ENCODE data around the gene FAM13B.

DNA sequence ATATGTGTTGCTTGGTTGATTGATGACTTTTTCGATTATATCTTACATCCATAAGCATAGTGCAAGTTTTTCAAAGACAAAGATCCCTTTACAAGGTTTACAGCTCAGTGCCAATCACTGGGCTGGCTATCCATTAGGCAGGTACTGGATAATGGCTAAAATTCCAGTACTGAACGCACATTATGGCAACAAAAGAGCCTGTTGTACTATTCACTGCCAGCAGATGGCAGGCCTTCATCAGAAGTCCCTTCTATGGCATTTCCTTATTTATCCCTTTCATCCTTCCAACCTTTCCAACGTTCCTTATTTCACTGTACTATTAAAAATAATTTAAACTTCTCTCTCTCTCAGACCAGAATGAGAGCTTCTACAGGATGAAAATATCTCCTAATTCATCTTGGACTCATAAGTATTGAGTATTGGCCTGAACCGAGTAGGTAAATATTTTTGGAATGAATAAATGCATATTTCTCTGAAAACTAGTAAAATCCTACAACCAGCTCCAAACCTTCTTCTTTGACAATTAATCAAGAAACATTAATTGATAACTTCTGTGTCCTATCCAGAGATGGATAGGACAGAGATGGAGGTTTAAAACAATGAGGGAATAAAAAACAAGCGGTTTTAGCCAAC is 44.3 kb upstream of the FAM13B start:
- TF ChIP-seq, protein P1, sequence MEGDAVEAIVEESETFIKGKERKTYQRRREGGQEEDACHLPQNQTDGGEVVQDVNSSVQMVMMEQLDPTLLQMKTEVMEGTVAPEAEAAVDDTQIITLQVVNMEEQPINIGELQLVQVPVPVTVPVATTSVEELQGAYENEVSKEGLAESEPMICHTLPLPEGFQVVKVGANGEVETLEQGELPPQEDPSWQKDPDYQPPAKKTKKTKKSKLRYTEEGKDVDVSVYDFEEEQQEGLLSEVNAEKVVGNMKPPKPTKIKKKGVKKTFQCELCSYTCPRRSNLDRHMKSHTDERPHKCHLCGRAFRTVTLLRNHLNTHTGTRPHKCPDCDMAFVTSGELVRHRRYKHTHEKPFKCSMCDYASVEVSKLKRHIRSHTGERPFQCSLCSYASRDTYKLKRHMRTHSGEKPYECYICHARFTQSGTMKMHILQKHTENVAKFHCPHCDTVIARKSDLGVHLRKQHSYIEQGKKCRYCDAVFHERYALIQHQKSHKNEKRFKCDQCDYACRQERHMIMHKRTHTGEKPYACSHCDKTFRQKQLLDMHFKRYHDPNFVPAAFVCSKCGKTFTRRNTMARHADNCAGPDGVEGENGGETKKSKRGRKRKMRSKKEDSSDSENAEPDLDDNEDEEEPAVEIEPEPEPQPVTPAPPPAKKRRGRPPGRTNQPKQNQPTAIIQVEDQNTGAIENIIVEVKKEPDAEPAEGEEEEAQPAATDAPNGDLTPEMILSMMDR (IDR thresholded peaks at IDR 0.05): peak; percentile 55 to 87 (median 80)
- no peak for TF ChIP-seq POLR2A (IDR thresholded peaks at IDR 0.05)

All from Peyer's patch (tissue), 4 donors.